Measurements from ENCODE around the gene ARRDC2.
A peak's percentile ranks its signal among the peaks of the same experiment; 100 is the strongest.

Gene ARRDC2

GRCh38 chr19:18053576-18054219 is 45.7 kb downstream of the ARRDC2 start:
- H3K27me3 ChIP-seq (ENCODE audit: insufficient read depth, poor library complexity, severe bottlenecking): no peaks in the 10 kb centered on the region
- no peak for DNase-seq (ENCODE audit: low read depth in 1 of 2, low spot score in 1 of 2)
- TF ChIP-seq REST (IDR thresholded peaks at IDR 0.05; ENCODE audit: insufficient replicate concordance, low read depth): no peak
- no peak for TF ChIP-seq CTCF (IDR thresholded peaks at IDR 0.05; ENCODE audit: insufficient read depth, low read length)
- no peak for TF ChIP-seq POLR2AphosphoS5 (IDR thresholded peaks at IDR 0.05; ENCODE audit: low read depth)
- TF ChIP-seq GABPA (IDR thresholded peaks at IDR 0.05; ENCODE audit: low read depth): no peak
- TF ChIP-seq SPI1 (IDR thresholded peaks at IDR 0.05; ENCODE audit: borderline replicate concordance, low read depth): no peak
- H3K27ac ChIP-seq (replicated peaks): no peak overlapping the region
- no peak overlapping the region for H3K4me3 ChIP-seq (replicated peaks; ENCODE audit: insufficient read depth, low read length)

- no peak overlapping the region for H3K27ac ChIP-seq (replicated peaks)
- TF ChIP-seq GABPA (IDR thresholded peaks at IDR 0.05; ENCODE audit: low read depth) (no peak), CTCF (IDR thresholded peaks at IDR 0.05; ENCODE audit: insufficient read depth, low read length) (no peak), POLR2AphosphoS5 (IDR thresholded peaks at IDR 0.05; ENCODE audit: low read depth) (no peak), SPI1 (IDR thresholded peaks at IDR 0.05; ENCODE audit: borderline replicate concordance, low read depth) (no peak), REST (IDR thresholded peaks at IDR 0.05; ENCODE audit: insufficient replicate concordance, low read depth) (no peak)
- no peaks in the 10 kb centered on the region for H3K27me3 ChIP-seq (ENCODE audit: insufficient read depth, poor library complexity, severe bottlenecking)
- no peak for DNase-seq (ENCODE audit: low read depth in 1 of 2, low spot score in 1 of 2)
- no peak overlapping the region for H3K4me3 ChIP-seq (replicated peaks; ENCODE audit: insufficient read depth, low read length)
Measured at GRCh38 chr19:18055967-18056366, 48.0 kb downstream of the ARRDC2 start.

- no peak for TF ChIP-seq SPI1 (IDR thresholded peaks at IDR 0.05; ENCODE audit: borderline replicate concordance, low read depth)
- no peak for TF ChIP-seq REST (IDR thresholded peaks at IDR 0.05; ENCODE audit: insufficient replicate concordance, low read depth)
- no peak for TF ChIP-seq CTCF (IDR thresholded peaks at IDR 0.05; ENCODE audit: insufficient read depth, low read length)
- TF ChIP-seq GABPA (IDR thresholded peaks at IDR 0.05; ENCODE audit: low read depth): no peak
- DNase-seq (ENCODE audit: low read depth in 1 of 2, low spot score in 1 of 2): no peak
- H3K27ac ChIP-seq (replicated peaks): peak overlapping the region; percentile 59; the same call in 1 of the 2 replicates
- H3K27me3 ChIP-seq (ENCODE audit: insufficient read depth, poor library complexity, severe bottlenecking): no peaks in the 10 kb centered on the region
- no peak overlapping the region for H3K4me3 ChIP-seq (replicated peaks; ENCODE audit: insufficient read depth, low read length)
Measured at GRCh38 chr19:18057557-18057956, 49.6 kb downstream of the ARRDC2 start.

All from HL-60 (cell line).